Measurements from ENCODE around the gene SNCAIP. TPM values are rescaled to one million over a fixed set of nuclear protein-coding genes. Genes with fewer than 3 reads are reported as not detected.

Gene SNCAIP
- total and polyA plus RNA-seq, 2 experiments from 2014 or later = 6.1 to 11.9 TPM

- Histone ChIP-seq H3K9me2 (ENCODE audit: insufficient read depth) (peaks cover 15% of the 10 kb centered on the region), H3K27me3 (ENCODE audit: insufficient read depth) (no peaks in the 10 kb centered on the region), H3K36me3 (ENCODE audit: insufficient read depth) (no peaks in the 10 kb centered on the region), H4K20me1 (replicated peaks; ENCODE audit: insufficient read depth) (no peaks in the 10 kb centered on the region), H3K4me3 (no peak overlapping the region), H3K4me1 (ENCODE audit: insufficient read depth) (no peaks in the 10 kb centered on the region), H3K27ac (ENCODE audit: low read depth) (no peak overlapping the region), H3K79me2 (replicated peaks; ENCODE audit: insufficient read depth) (no peaks in the 10 kb centered on the region), H3K4me2 (no peak overlapping the region), H3F3A (replicated peaks; ENCODE audit: low read depth) (no peaks in the 10 kb centered on the region), H2AFZ (no peak overlapping the region)
- TF ChIP-seq ZNF331 (CRISPR knock-in tag; IDR thresholded peaks at IDR 0.05; ENCODE audit: low read depth) = no peak
- no peak for TF ChIP-seq POLR2AphosphoS5 (IDR thresholded peaks at IDR 0.05; ENCODE audit: low read depth)
- TF ChIP-seq CTCF (conservative IDR thresholded peaks at IDR 0.05; ENCODE audit: low read depth in 2 of 2) = no peak
- no peak for TF ChIP-seq ZNF114 (CRISPR knock-in tag; IDR thresholded peaks at IDR 0.05)
- no peak for TF ChIP-seq EZH2phosphoT487 (IDR thresholded peaks at IDR 0.05; ENCODE audit: unreplicated experiment)
- no peak for TF ChIP-seq EZH2 (IDR thresholded peaks at IDR 0.05; ENCODE audit: low read depth, unreplicated experiment)
- TF ChIP-seq NANOG (IDR thresholded peaks at IDR 0.05; ENCODE audit: borderline replicate concordance) = no peak
- TF ChIP-seq ETS1 (IDR thresholded peaks at IDR 0.05) = no peak
- no peak for TF ChIP-seq STAT1 (IDR thresholded peaks at IDR 0.05; ENCODE audit: unreplicated experiment)
- TF ChIP-seq, protein P1, sequence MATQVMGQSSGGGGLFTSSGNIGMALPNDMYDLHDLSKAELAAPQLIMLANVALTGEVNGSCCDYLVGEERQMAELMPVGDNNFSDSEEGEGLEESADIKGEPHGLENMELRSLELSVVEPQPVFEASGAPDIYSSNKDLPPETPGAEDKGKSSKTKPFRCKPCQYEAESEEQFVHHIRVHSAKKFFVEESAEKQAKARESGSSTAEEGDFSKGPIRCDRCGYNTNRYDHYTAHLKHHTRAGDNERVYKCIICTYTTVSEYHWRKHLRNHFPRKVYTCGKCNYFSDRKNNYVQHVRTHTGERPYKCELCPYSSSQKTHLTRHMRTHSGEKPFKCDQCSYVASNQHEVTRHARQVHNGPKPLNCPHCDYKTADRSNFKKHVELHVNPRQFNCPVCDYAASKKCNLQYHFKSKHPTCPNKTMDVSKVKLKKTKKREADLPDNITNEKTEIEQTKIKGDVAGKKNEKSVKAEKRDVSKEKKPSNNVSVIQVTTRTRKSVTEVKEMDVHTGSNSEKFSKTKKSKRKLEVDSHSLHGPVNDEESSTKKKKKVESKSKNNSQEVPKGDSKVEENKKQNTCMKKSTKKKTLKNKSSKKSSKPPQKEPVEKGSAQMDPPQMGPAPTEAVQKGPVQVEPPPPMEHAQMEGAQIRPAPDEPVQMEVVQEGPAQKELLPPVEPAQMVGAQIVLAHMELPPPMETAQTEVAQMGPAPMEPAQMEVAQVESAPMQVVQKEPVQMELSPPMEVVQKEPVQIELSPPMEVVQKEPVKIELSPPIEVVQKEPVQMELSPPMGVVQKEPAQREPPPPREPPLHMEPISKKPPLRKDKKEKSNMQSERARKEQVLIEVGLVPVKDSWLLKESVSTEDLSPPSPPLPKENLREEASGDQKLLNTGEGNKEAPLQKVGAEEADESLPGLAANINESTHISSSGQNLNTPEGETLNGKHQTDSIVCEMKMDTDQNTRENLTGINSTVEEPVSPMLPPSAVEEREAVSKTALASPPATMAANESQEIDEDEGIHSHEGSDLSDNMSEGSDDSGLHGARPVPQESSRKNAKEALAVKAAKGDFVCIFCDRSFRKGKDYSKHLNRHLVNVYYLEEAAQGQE (IDR thresholded peaks at IDR 0.05; ENCODE audit: unreplicated experiment) = no peak
- TF ChIP-seq CREB1 (CRISPR knock-in tag; IDR thresholded peaks at IDR 0.05; ENCODE audit: low read depth) = no peak
- no peak for TF ChIP-seq JUNB (IDR thresholded peaks at IDR 0.05; ENCODE audit: unreplicated experiment)
- no peak for TF ChIP-seq ZNF462 (CRISPR knock-in tag; IDR thresholded peaks at IDR 0.05)
- Mint-ChIP-seq H3K27ac (no peak overlapping the region), H3K27me3 (ENCODE audit: insufficient read depth, low read depth, poor library complexity) (peaks cover 2% of the 10 kb centered on the region), H3K4me3 (no peak overlapping the region), H3K4me1 (peaks cover 13% of the 10 kb centered on the region), H3K9me3 (no peaks in the 10 kb centered on the region), H3K36me3 (ENCODE audit: low read depth) (no peaks in the 10 kb centered on the region)
- no peak for ATAC-seq
- DNase-seq (ENCODE audit: low spot score) = no peak
Observed at GRCh38 chr5:122442938-122443337, 130.9 kb downstream of the SNCAIP start.

Data from GM23338 (cell line).